ENCODE data around the gene MCFD2. TPM values are rescaled to one million over a fixed set of nuclear protein-coding genes. Genes with fewer than 3 reads are reported as not detected.

The MCFD2 gene
- total RNA-seq, 1 donor from 2014 or later = 50.7 TPM

DNA sequence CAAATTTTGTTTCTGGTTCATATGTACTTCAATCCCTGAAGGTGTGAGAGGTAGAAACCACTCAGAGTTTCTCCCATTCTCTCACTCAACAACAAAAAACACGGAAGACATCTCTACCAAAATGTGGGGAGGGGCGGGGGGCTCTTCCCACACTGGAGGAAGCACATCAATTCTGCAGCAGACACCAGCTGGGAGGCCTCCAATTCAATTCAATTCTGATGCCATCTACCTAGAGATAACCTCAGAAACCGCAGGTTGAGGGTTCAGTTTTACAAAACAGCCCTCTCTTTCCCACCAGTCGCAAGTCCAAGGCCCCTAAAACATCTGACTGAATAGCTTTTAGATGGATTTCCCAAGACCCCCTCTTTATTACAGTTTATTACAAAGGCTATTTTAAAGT lies 7.0 kb upstream of the MCFD2 start:
- no peak for ATAC-seq (ENCODE audit: low read depth)
- Mint-ChIP-seq H3K36me3 (ENCODE audit: low read depth) (peaks cover 9% of the 10 kb centered on the region), H3K4me1 (peaks cover 26% of the 10 kb centered on the region), H3K4me3 (no peak overlapping the region), H3K9me3 (peaks cover 6% of the 10 kb centered on the region), H3K27me3 (no peaks in the 10 kb centered on the region), H3K27ac (no peak overlapping the region)
- POLR2A ChIA-PET = interaction anchor here (1.1 kb wide), 1 partner anchor 20 kb away, joined by 3 read pairs; no protein-coding TSS in a partner anchor
- DNase-seq = no peak
- TF ChIP-seq, protein P1, sequence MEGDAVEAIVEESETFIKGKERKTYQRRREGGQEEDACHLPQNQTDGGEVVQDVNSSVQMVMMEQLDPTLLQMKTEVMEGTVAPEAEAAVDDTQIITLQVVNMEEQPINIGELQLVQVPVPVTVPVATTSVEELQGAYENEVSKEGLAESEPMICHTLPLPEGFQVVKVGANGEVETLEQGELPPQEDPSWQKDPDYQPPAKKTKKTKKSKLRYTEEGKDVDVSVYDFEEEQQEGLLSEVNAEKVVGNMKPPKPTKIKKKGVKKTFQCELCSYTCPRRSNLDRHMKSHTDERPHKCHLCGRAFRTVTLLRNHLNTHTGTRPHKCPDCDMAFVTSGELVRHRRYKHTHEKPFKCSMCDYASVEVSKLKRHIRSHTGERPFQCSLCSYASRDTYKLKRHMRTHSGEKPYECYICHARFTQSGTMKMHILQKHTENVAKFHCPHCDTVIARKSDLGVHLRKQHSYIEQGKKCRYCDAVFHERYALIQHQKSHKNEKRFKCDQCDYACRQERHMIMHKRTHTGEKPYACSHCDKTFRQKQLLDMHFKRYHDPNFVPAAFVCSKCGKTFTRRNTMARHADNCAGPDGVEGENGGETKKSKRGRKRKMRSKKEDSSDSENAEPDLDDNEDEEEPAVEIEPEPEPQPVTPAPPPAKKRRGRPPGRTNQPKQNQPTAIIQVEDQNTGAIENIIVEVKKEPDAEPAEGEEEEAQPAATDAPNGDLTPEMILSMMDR (IDR thresholded peaks at IDR 0.05) = no peak
- CTCF ChIA-PET = interaction anchor here (0.7 to 2.7 kb wide), 2 partner anchors 14 to 228 kb away, joined by 4 to 9 read pairs; no protein-coding TSS in a partner anchor
- intact Hi-C loops (cut with micrococcal nuclease) = no loop called here

- no peaks in the 10 kb centered on the region for H3K27me3 Mint-ChIP-seq
- DNase-seq (no peak), ATAC-seq (ENCODE audit: low read depth) (no peak)
- CTCF ChIA-PET = interaction anchor here (0.7 kb wide), 1 partner anchor 229 kb away, joined by 4 read pairs; no protein-coding TSS in a partner anchor
- peaks cover 4% of the 10 kb centered on the region for H3K9me3 Mint-ChIP-seq
- intact Hi-C loops (cut with micrococcal nuclease) = no loop called here
- peaks cover 33% of the 10 kb centered on the region for H3K4me1 Mint-ChIP-seq
- TF ChIP-seq, protein P1 (IDR thresholded peaks at IDR 0.05) = no peak
- H3K4me3 Mint-ChIP-seq = no peak overlapping the region
- no peak overlapping the region for H3K27ac Mint-ChIP-seq
- POLR2A ChIA-PET = interaction anchor here (1.0 to 1.1 kb wide), 2 partner anchors 15 to 21 kb away, joined by 3 read pairs; no protein-coding TSS in a partner anchor
- peaks cover 6% of the 10 kb centered on the region for H3K36me3 Mint-ChIP-seq (ENCODE audit: low read depth)
These were observed 6.3 kb upstream of the MCFD2 start for GRCh38 chr2:46921676-46922448.

- CTCF ChIA-PET = interaction anchor here (0.7 to 3.5 kb wide), 8 partner anchors 8 to 455 kb away, joined by 3 to 20 read pairs (median 8); no protein-coding TSS in a partner anchor
- Mint-ChIP-seq H3K36me3 (ENCODE audit: low read depth) (peaks cover 11% of the 10 kb centered on the region), H3K27ac (peak overlapping the region; percentile 13), H3K4me3 (peak overlapping the region; percentile 90), H3K9me3 (no peaks in the 10 kb centered on the region), H3K4me1 (peaks cover 68% of the 10 kb centered on the region), H3K27me3 (no peaks in the 10 kb centered on the region)
- intact Hi-C loops (cut with micrococcal nuclease) = loop anchor here (5.0 kb wide), 1 partner anchor 865 kb away; the partner anchor contains the start of gene MSH6
- ATAC-seq (ENCODE audit: low read depth) = no peak
- TF ChIP-seq, protein P1 (IDR thresholded peaks at IDR 0.05) = no peak
- POLR2A ChIA-PET = no interaction called here
- no peak for DNase-seq
These were observed 2.0 kb upstream of the MCFD2 start for GRCh38 chr2:46917628-46918027.

DNA sequence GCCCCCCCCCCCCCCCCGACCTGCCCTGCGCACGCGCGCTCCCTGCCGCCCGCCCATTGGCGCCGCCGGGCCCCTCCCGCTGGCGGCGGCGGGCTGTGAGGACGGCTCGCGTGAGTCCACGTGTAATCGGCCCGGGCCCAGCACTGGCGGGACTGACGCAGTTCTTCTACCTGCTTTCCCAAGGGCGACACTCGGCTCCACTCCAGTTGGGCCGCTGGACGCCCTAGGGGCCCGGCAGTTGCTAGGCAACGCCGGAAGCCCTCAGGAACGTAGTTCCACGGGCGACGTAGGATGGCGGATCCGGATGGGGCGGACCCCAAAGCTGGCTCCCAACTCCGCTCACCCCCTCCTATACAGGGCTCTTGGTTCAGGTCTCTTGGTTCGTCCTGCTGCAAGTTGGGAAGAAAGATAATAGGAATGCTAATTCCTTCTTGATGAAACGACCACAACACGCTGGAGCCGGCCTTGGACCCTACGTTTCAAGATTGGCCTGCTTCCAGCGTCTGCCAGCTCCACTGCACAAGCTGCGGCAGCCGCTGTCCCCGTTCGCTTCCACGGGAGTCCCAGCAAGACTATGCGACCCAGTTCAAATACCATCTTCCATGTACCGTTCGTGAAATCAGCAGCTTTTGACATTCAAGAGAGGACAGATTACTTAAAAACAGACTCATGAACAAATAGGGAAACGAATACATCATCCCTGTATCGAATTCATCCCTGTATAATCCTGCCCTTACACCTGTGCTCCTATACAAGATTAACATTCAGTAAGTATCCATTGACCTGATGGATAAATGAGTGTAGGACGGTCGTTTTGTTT lies 415 bp upstream of the MCFD2 start:
- DNase-seq (peak; percentile 80), ATAC-seq (ENCODE audit: low read depth) (peak; percentile 83)
- Mint-ChIP-seq H3K27me3 (no peaks in the 10 kb centered on the region), H3K4me1 (peaks cover 65% of the 10 kb centered on the region), H3K9me3 (no peaks in the 10 kb centered on the region), H3K36me3 (ENCODE audit: low read depth) (peaks cover 16% of the 10 kb centered on the region), H3K4me3 (peak overlapping the region; percentile 90), H3K27ac (peak overlapping the region; percentile 81)
- intact Hi-C loops (cut with micrococcal nuclease) = loop anchor here (5.0 kb wide), 1 partner anchor 866 kb away; the partner anchor contains the start of gene MSH6
- POLR2A ChIA-PET = interaction anchor here (0.6 to 1.7 kb wide), 7 partner anchors 14 to 385 kb away, joined by 3 to 12 read pairs (median 3); no protein-coding TSS in a partner anchor
- TF ChIP-seq, protein P1 (IDR thresholded peaks at IDR 0.05) = no peak
- CTCF ChIA-PET = interaction anchor here (1.4 to 2.1 kb wide), 2 partner anchors 84 to 407 kb away, joined by 3 to 12 read pairs; no protein-coding TSS in a partner anchor
